A673 (cell line): ENCODE measurements around the gene CPA4. TPM values are rescaled to one million over a fixed set of nuclear protein-coding genes. Genes with fewer than 3 reads are reported as not detected.

Source experiments
- BruUV-seq: library from RNA; stranded (reverse); fragments of 400-500 nt; replicated peaks from 2 replicates; lab custom pipeline; 2021; lab: Mats Ljungman, UMichigan
- CTCF ChIA-PET: fragments of 300-600 bp; sonication (Branson Sonifier 250); formaldehyde crosslinking; loops from one replicate; lab custom pipeline; 2022; ENCODE audit warnings: antibody characterized with exemption; lab: Charles Lee
- POLR2A ChIA-PET: fragments of 300-600 bp; sonication (Branson Sonifier 250); formaldehyde crosslinking; loops from one replicate; lab custom pipeline; 2022; ENCODE audit warnings: antibody characterized with exemption; ENCODE audit not compliant: low non-redundant PET; lab: Charles Lee
- DNase-seq: peaks from one replicate; pipeline ENCODE4 v3.0.0-alpha.2; 2015; ENCODE audit warnings: low spot score
- H3K27ac ChIP-seq: fragments of 200-600 bp; sonication (generic); 2 replicates; pipeline ENCODE4 v1.5.1; 2016; ENCODE audit warnings: mixed run types, low read depth, mild to moderate bottlenecking, mixed read lengths, antibody characterized with exemption, low read length; ENCODE audit not compliant: poor library complexity, severe bottlenecking
- H3K27me3 ChIP-seq: fragments of 200-600 bp; sonication (generic); replicated peaks from 2 replicates; pipeline ENCODE4 v1.6.1; 2017; ENCODE audit warnings: mixed run types, low read depth, mild to moderate bottlenecking, mixed read lengths, antibody characterized with exemption, low read length; ENCODE audit not compliant: insufficient read depth, poor library complexity
- H3K36me3 ChIP-seq: fragments of 200-600 bp; sonication (generic); 2 replicates; pipeline ENCODE4 v1.6.1; 2016; ENCODE audit warnings: mixed run types, mild to moderate bottlenecking, mixed read lengths, antibody characterized with exemption, low read length; ENCODE audit not compliant: insufficient read depth, poor library complexity, severe bottlenecking
- H3K4me1 ChIP-seq: fragments of 200-600 bp; sonication (generic); 2 replicates; pipeline ENCODE4 v1.6.1; 2017; ENCODE audit warnings: mixed run types, mild to moderate bottlenecking, mixed read lengths, antibody characterized with exemption, low read length; ENCODE audit not compliant: insufficient read depth, poor library complexity, severe bottlenecking
- H3K4me3 ChIP-seq: fragments of 200-600 bp; sonication (generic); 2 replicates; pipeline ENCODE4 v1.5.1; 2016; ENCODE audit warnings: low read depth, mixed run types, mild to moderate bottlenecking, mixed read lengths, low read length; ENCODE audit not compliant: poor library complexity, severe bottlenecking
- H3K9me3 ChIP-seq: fragments of 200-600 bp; sonication (generic); 2 replicates; pipeline ENCODE4 v1.6.1; 2016; ENCODE audit warnings: mixed run types, low read depth, mild to moderate bottlenecking, mixed read lengths, antibody characterized with exemption, low read length; ENCODE audit not compliant: poor library complexity, severe bottlenecking
- CTCF ChIP-seq: fragments of 300-800, 200-600 bp; sonication (generic); conservative IDR thresholded peaks from 2 replicates; pipeline ENCODE4 v1.5.1; 2017; ENCODE audit warnings: low read depth, mild to moderate bottlenecking, antibody characterized with exemption, low read length, moderate library complexity, mixed read lengths
- EZH2 ChIP-seq: fragments of 200-600 bp; sonication (generic); IDR thresholded peaks from 2 replicates; pipeline ENCODE4 v1.6.1; 2017; ENCODE audit warnings: borderline replicate concordance, low read depth, mild to moderate bottlenecking, mixed read lengths, antibody characterized with exemption, low read length; ENCODE audit not compliant: poor library complexity, severe bottlenecking
- intact Hi-C: fragments of 100-400 bp; cut with micrococcal nuclease; formaldehyde crosslinking; loops from one replicate; pipeline ENCODE4 v1.10.0; 2022; ENCODE audit not compliant: unreplicated experiment
- total RNA-seq: library from RNA; stranded (reverse); gene quantifications from 2 replicates; pipeline ENCODE4 v1.2.3, GENCODE V29; 2021

Gene CPA4
- total RNA-seq, 1 experiment from 2014 or later: not detected

DNA sequence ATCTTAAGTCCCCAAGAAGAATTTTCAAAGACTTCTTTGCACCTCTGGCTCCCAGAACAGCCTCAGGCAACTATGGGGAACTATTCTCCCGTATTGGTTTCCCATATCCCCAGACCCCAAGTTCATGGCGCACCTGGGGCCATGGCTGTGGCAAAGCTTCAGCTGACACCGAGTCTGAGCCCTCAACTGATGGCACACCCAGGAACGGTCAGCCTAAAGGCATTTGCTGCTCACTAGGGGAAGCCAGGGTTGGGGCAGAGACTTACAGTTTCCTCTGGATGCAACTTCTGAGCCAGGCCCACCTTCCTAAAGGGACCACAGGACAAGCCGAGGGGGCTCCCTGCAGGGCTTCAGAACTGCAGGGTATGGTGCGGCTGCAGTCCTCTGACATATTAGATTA lies 73.6 kb downstream of the CPA4 start:
- CTCF ChIA-PET: no interaction called here
- no peak for DNase-seq
- no peaks in the 10 kb centered on the region for H3K27me3 ChIP-seq
- peaks cover 17% of the 10 kb centered on the region for H3K4me1 ChIP-seq
- H3K36me3 ChIP-seq: no peaks in the 10 kb centered on the region
- no TSS peak for BruUV-seq
- intact Hi-C loops: no loop called here
- no peaks in the 10 kb centered on the region for H3K9me3 ChIP-seq
- POLR2A ChIA-PET: no interaction called here
- H3K27ac ChIP-seq: no peak overlapping the region
- TF ChIP-seq CTCF: no peak
- TF ChIP-seq EZH2: no peak
- no peak overlapping the region for H3K4me3 ChIP-seq

DNA sequence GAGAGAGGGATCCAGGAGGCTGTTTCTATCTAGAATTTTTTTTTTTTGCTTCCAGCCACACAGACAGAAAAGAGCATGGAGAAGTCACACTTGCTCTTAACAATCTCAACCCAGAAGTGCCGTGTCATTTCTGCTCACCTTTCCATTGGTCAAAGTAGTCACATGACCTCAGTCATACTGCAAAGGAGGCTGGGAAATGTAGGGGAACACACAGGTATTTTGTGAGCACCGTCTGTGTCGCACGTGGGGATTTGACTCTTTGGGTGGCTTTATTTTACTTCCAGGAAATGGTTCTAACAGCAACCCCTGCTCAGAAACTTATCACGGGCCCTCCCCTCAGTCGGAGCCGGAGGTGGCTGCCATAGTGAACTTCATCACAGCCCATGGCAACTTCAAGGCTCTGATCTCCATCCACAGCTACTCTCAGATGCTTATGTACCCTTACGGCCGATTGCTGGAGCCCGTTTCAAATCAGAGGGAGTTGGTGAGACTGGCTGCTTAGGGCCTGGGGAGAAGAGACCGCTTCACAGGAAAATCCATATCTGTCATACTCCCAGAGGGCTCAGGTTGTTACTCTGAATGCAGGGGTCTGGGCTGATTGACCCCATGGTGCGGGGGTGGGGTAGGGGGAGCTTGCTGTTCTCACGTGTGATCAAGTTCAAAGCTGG lies 74.3 kb downstream of the CPA4 start:
- peaks cover 17% of the 10 kb centered on the region for H3K4me1 ChIP-seq
- H3K4me3 ChIP-seq: no peak overlapping the region
- no peaks in the 10 kb centered on the region for H3K27me3 ChIP-seq
- H3K27ac ChIP-seq: no peak overlapping the region
- no TSS peak for BruUV-seq
- intact Hi-C loops: no loop called here
- ChIA-PET POLR2A (no interaction called here), CTCF (no interaction called here)
- no peaks in the 10 kb centered on the region for H3K9me3 ChIP-seq
- TF ChIP-seq CTCF: no peak
- no peak for TF ChIP-seq EZH2
- DNase-seq: no peak
- no peaks in the 10 kb centered on the region for H3K36me3 ChIP-seq

- no peak for TF ChIP-seq EZH2
- TF ChIP-seq CTCF: no peak
- H3K4me3 ChIP-seq: no peak overlapping the region
- ChIA-PET POLR2A (no interaction called here), CTCF (no interaction called here)
- no peak overlapping the region for H3K27ac ChIP-seq
- no peaks in the 10 kb centered on the region for H3K36me3 ChIP-seq
- intact Hi-C loops: no loop called here
- no peaks in the 10 kb centered on the region for H3K27me3 ChIP-seq
- H3K9me3 ChIP-seq: no peaks in the 10 kb centered on the region
- H3K4me1 ChIP-seq: peaks cover 17% of the 10 kb centered on the region
- no peak for DNase-seq
- BruUV-seq: no TSS peak
These were observed 75.1 kb downstream of the CPA4 start for GRCh38 chr7:130367836-130368746.
